HG03342 (cell line): ENCODE results near the gene RACGAP1.
"Not testable (repeated sequence)": the region's sequence is repeated elsewhere in the genome, so short reads cannot be mapped to it uniquely, and the experiment has no call there.

Experiments
- ATAC-seq: cut with Tn5 transposase; IDR thresholded peaks from one replicate; pipeline ENCODE4 v1.9.1; 2021; ENCODE audit warnings: mild to moderate bottlenecking, moderate library complexity; ENCODE audit not compliant: unreplicated experiment

RACGAP1 gene

DNA sequence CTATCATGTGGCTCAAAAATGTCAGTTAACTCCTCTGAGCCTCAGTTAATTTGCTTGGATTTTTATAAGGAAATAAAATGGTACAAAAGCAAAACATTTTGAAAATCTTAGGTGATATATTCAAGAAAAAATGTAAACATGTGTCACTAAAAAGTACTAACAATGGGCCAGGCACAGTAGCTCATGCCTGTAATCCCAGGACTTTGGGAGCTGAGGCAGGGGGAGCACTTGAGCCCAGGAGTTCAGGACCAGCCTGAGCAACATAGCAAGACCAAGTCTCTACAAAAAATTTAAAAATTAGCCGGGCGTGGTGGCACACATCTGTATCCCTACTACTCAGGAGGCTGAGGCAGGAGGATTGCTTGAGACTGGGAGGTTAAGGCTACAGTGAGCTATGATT lies 26.8 kb downstream of the RACGAP1 start:
- ATAC-seq = no peak

DNA sequence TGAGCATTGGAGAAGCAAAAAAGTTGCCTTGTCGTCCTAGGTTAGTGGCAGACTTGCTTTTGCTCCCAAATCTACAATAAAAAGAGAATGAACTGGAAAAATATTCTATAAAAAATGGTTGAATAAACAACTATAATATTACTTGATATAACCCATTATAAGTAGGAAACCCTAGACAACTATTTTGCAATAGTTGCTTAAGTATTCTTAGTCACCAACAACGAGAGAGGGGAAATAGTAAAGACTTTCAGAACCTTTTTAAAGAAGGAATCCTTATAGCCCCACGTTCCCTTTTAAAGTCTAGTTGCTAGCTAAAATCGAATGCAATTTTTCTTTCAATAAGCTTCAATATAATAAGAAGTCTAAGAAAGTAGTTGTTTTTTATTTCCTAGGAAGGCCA lies 35.0 kb downstream of the RACGAP1 start:
- ATAC-seq = no peak

DNA sequence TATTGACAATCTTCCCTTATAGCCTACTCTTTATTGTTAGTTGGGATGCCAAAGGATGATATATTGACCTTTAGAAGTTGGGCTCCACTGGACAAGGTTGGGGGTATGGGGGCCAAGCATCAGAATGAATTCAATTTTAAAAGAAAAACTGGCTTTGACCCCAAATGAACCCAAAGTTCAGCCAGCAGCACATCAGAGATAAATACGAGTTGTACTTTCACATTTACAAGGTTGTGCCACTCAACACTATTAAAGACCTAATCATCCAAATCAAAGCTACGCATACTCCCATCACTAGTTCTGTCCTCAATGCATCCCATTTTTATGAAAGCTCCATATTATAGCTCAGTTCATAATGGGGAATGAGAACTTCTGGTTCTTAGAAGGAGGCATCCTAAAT lies 35.9 kb downstream of the RACGAP1 start:
- ATAC-seq = not testable (repeated sequence)

DNA sequence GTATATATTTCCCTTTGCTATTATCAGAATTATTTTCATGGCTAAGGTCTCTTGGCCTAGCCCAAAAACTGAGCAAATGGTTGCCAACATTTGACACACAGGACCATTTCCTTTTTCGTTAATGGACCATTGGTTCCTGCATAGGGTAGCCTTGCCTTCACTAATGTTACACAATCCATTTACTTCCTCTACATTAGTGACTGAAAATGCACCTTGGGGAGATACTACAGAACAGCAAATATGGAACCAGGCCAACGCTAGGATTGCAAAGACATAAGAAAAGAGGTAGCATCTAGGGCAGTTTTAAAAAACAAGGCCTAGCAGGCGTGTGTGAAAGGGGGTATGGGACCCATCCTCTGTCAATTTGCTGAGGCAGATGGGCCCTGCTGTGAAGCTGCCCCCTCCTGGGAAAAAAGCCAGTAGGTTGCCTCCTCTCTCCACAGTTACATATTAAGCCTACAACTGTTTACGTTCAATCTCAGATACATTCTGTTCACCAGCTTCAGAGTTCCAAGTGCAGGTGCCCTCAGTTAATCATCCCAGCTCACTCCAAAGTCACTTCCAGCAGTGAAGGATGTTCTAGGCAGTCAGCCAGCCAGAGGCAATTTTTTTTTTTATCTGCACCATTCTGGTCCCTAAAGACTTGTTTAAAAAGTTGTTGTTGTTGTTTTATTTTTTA lies 37.5 kb downstream of the RACGAP1 start:
- no peak for ATAC-seq

DNA sequence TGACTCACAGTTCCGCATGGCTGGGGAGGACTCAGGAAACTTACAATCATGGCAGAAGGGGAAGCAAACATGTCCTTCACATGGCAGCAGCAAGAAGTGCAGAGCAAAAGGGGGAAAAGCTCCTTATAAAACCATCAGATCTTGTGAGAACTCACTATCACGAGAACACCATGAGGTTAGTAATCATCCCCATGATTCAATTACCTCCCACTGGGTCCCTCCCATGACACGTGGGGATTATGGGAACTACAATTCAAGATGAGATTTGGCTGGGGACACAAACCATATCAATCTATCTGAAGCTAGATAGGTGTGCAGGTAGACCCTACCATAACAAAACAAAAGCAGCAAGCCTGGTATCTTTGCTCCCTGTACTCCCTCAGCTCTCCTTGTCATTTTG lies 38.8 kb downstream of the RACGAP1 start:
- not testable (repeated sequence) for ATAC-seq

DNA sequence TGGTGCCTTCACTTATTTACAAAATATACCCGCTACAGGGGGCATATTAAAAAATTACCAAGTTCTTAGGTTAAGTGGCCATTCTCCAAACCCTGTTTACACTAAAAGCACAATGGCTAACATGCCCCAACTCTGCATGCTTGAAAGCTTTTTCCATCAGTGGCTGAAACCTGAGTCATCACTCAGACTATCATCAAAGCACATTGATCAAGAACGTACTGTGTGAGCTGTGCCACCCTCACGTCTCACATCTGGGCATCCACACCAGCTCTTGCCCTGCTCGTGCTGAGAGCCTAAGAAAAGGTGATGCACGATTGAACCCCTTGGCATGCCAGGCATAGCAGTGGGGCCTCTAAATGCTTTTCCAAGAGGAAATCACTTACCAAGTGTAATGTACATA lies 39.3 kb downstream of the RACGAP1 start:
- no peak for ATAC-seq

DNA sequence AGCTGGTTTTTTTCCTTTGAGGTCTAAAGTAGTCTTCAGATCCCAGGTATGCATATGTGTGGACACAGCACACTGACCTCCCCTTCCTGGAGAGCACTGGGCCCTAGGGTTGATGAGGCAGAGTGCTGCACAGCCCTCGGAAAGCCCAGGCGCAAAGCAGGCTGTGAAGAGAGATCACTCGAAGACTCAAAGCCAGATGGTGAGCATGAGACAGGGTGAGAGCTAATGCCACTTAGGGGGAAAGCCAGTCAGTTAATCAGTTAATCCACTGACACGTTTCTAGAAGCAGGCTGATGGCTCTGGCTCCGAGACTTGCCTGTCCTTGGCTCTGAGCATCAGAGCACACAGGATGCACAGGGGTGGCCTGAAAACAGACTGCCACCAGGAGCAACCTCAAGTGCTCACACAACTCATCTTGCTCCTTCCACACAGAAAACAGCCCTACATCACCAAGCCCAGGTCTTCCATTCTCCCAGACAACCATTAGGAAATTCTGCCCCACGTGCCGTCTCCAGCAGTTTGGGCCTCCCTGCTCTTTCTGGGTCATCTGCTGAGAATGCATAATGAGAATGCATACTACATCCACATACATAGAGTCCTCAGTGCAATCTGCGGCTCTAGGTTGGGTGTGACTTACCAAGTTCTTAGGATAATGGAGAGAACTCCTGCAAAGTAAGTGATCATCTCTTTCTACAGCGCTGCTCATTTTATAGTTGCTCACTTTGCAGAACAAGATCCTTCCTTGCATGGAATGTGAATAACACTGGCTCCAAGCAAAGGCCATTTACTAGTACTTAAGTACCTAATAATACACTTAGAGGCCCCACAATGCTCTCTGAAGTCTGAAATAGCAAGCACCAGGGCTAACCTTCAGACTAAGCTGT lies 40.6 kb downstream of the RACGAP1 start:
- ATAC-seq = no peak

DNA sequence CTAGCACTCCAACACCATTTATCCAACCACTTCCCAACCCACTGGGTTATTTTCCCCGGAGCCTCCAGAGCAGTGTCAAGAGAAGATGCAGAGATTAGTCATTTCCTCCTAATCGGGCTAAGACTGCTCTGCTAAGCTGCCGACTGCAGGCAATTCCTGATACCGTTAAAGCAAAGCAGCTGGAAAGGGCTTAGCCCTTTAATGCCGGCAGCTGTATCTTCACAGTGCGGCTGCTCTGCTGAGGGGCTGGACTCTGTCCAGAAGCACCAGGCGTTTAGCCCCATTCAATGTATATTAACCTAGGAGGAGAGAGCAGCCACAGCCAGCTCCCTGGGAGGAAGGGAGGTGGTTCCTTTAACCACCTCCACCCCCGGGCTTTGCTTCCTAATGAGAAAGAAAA lies 41.4 kb downstream of the RACGAP1 start:
- no peak for ATAC-seq

DNA sequence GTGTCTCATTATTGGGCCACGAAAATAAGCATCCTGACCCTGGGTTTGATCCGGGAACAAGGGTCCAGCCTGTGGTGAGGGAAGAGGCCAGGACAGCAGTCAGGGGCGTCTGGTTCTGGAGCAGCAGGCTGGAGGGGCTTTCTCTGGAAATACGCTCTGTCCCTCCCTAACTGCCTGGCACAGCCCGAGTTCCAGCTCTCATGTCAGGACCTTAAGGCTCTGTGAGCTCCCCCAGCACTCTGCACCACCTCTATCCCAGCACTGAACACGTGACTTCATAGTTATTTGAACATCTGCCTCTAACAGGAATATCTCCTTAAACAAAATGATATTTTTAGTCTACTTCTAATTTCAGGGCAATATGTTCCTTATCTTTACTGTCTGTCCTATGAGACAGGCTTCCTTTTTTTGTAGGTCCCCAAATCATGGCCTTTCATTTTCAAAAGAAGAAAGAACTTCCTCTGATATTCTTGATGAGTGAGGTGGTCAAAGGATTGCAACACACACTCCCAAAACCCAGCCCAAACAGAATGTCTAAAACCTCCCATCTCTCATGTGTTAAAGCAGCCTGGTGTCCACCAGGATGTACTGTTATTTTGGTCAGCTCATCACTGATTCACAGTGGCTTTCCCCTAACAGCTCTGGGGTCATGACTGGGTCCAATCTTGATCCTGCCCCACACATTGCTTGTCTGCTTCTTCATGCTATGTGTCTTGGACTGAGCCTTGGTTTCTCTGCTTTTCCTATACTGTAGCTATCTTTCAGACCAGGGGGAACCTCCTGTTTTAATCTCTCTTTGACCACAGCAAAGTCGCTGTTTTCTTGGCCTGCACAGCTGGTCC lies 42.8 kb downstream of the RACGAP1 start:
- ATAC-seq = no peak

DNA sequence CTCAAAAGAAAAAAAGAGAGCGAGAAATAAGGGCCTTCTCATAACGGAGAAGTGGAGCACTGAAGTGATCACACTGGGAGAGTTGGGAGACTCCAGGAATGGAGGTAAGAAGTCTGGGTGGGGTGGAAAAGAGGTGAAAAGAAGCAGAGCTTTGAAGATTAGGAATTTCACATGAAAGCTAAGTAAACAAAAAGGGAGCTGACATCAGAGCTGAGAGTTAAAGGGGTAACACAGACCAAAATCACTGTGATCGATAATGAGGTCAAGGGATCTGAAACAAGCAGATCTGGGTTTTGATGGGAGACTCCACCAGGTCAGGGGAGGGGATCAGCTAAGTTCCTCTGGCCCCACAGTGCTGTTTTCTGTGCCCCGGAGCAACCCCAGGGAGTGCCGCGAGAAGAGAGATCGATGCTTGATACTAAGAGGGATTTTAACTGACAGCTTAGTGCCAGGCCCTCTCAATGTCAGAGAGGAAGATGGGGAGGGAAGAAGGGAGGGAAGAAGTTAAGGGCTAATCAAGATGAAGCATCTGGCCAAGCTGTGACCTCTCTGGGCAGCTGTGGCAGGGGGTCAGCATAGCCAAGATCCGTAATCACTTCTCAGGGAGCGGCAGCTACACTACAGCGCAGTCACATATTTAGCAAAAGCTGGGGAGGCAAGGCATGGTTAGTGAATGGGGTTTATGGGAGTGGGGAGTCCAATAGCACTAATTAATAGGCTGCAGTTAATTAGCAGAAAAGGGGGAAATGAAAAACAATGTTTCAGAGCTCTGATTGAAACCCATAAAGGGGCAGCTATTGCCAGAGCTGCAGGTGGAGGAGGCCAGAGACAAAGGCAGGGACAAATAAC lies 44.6 kb downstream of the RACGAP1 start:
- no peak for ATAC-seq

DNA sequence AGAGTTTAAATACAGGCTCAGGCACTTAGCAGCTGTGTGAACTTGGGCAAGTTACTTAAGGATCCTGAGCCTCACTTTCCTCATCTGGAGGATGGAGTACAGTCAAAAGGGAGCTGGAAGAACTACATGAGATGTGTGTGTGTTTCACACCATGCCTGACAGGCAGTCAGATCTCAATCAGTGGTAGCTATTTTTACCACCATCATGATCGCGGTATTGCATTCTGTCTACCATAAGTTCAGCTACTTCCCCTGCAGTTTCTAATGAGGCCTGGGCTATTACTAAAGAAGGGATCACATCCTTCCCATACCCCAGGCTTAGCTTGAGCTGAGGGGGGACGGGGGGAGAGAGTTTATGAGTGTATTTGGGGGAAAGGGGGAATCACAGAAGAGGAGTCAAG lies 45.5 kb downstream of the RACGAP1 start:
- ATAC-seq = no peak

DNA sequence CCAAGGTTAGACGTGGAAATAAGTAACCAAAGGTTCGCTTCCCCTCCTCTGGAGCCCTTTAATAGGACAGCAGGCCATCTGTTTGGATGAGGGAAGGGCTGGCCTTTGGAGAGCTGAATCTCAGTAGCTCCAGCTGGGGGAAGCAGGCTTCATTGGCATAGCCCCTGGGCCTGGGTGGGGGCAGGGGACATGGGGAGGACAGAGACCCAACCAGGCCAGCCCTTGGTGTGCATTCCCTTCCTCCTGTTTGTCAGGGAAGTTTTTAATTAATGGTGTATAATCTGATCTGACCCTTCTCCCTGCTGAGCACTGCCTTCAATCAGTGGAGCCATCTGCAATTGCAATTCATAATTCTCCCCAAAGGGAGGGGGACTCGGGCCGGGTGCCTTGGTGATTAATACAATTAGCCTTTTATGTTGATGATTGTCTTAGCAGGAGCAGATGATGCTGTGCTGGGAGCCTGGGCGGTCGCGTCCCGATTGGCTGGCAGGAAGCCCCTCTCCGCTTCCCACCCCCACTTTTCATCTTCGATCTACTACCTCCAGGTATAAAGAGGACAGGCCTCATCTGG lies 46.2 kb downstream of the RACGAP1 start:
- ATAC-seq = no peak

DNA sequence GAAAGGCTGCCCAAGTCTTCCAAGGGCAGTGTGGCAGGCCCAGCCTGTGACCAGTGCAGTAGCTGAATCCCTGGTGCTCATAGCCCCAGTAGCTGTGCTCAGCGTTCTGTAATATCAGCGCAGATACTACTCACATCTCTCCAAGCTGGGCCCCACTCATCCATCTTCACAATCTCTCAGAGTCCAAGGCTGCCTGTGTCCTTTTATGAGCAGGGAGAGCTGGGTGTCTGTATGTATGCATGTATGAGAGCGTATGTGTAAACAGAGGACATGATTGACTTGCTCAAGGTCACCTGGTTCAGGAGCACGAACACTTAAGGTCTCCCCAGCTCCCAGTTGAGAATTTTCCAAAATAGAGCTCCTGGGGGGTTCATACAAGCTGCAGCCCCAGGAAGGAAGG lies 47.2 kb downstream of the RACGAP1 start:
- no peak for ATAC-seq

DNA sequence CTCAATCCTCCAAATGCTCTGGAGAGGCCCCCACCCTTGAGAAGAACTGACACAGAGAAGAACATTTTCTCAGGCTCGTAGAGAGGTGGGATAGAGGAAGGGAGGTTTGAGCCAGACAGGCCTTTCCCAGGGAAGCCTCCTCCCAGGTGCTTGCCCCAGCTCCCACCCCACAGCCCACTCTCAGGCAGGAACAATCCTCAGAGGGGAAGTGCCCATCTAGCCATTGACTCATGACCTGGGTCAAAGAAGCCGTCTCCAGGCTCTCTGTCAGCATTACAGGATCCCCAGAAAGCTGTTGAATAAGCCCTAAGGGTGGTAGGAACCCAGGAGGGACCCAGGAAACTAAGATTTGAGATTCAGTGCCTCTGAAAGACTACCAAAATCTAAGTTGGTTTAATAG lies 48.7 kb downstream of the RACGAP1 start:
- ATAC-seq = no peak

DNA sequence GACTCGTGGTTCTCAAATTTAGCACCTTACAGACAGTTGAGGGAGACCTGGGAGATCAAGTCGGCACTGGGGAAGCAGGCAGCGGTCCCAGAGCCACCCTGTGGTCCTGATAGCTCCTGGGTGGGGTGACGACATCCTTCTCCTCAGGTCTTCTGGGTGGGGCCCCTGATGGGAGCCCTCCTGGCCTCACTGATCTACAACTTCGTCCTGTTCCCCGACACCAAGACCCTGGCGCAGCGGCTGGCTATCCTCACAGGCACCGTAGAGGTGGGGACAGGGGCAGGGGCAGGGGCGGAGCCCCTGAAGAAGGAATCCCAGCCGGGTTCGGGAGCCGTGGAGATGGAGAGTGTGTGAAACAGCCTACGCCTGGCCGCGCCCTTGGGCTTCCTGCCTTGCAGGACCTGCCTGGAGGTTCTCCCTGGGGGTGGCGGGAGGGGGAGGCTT lies 50.0 kb downstream of the RACGAP1 start:
- ATAC-seq = no peak

DNA sequence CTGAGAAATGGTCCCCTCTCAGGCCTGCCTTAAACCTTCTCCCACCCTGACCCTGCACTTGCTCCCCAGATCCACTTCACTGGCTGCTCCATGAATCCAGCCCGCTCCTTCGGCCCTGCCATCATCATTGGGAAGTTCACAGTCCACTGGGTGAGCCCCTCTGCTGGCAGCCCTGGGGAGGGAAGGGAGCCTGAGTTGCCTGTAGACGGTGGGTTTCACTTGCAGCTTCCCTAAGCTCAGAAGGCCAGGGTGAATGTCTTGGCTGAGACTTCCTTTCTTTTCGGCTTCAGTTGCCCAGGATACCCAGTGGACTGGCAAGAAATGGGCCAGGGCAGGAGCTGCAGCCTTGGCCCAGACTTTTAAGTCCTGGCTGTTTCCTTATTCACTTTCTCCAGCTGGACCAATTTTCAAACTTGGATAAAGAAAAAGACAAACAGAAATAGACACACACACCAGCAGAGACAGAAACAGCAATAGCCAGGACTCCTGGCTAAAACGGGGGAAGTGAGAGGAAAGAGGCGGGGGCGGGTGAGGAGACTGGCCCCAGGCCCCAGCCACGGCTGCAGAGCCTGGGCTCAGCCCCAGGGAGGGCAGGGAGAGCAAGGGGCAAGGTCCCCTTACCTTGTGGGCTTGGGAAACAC lies 50.5 kb downstream of the RACGAP1 start:
- no peak for ATAC-seq

DNA sequence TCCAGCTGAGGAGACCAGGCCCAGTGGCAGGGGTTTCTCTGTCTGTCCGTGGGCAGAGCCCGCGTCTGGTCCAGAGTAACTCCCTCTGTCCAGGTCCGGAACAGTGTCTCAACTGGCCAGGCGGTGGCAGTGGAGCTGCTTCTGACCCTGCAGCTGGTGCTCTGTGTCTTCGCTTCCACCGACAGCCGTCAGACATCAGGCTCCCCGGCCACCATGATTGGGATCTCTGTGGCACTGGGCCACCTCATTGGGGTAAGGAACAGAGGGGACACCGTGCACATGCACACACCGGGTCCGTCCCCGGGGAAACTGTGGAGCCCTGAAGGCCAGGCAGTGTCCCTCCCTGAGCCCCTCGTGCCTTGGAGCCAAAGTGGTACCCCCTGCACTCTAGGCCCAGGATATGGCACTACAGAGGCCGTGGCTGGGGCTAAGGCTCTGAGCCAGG lies 51.0 kb downstream of the RACGAP1 start:
- ATAC-seq = no peak

DNA sequence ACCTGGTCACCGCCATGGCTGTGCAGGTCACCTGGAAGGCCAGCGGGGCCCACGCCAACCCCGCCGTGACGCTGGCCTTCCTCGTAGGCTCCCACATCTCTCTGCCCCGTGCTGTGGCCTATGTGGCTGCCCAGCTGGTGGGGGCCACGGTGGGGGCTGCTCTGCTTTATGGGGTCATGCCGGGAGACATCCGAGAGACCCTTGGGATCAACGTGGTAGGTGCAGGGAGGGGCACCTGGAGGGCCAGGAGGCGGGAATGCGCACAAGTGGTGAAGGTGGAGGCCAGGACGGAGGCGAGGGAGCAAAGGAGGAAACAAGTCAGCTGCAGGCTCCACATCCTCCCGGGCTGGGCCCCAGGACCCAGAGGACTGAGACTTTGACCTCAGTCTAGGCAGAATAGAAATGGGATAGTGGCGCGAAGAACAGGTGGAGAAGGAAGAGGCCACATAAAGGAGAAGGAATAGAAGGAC lies 51.9 kb downstream of the RACGAP1 start:
- no peak for ATAC-seq

DNA sequence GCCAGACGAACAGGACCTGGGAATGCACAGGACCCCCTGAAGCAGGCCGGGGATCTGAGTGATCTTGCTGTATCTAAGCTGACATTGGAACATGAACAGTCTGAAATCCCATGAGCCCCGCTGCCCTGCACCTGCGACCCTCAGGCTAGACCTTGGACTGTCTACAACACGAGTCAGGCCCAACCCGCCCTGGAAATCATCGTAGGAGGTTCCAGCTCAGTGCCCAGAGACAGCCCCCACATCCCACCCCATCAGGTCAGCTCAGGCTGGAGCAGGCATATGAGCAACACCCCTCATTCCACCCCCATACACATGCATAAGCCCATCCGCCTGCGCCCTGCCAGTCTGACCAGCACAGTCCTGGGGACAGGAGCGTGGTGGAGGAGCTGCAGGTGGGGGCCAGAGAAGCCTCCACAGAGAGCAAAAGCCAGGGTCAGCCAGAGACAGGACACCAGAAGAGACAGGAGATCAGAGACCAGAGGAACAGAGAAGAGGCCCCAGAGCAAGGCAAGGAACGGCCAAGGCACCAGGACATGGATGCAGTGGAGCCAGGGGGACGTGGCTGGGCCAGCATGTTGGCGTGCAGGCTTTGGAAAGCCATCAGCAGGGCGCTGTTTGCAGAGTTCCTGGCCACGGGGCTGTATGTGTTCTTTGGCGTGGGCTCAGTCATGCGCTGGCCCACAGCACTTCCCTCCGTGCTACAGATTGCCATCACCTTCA lies 52.5 kb downstream of the RACGAP1 start, which contains the start of gene AQP6:
AQP6 (plus strand) TSS at position 307 of the 720 bp plus-strand sequence; CDS start at position 534, 227 bp downstream.
- ATAC-seq = no peak
